AG09309 (cell line): ENCODE results near the gene VNN1.

Source experiments
- DNase-seq: peaks from one replicate; pipeline ENCODE4 v3.0.0-alpha.2; 2010; ENCODE audit warnings: low read depth
- H3K4me3 ChIP-seq: 2 replicates; pipeline ENCODE4 v1.5.1; 2011; ENCODE audit warnings: mild to moderate bottlenecking, low read depth, low read length, moderate library complexity; ENCODE audit not compliant: control insufficient read depth
- CTCF ChIP-seq: IDR thresholded peaks from 2 replicates; pipeline ENCODE4 v1.5.1; 2011; ENCODE audit warnings: mild to moderate bottlenecking, low read depth, low read length, inconsistent platforms; ENCODE audit not compliant: insufficient read depth, control insufficient read depth; ENCODE audit errors: missing control alignments

VNN1 gene

GRCh38 chr6:132666118-132666517 lies 47.7 kb downstream of the VNN1 start:
- TF ChIP-seq CTCF: no peak
- H3K4me3 ChIP-seq: no peak overlapping the region
- DNase-seq: no peak

GRCh38 chr6:132664309-132665034 lies 49.4 kb downstream of the VNN1 start:
- no peak for TF ChIP-seq CTCF
- no peak for DNase-seq
- H3K4me3 ChIP-seq: no peak overlapping the region

- H3K4me3 ChIP-seq: no peak overlapping the region
- no peak for TF ChIP-seq CTCF
- no peak for DNase-seq
Measured at GRCh38 chr6:132663661-132664060, 50.2 kb downstream of the VNN1 start.

- no peak overlapping the region for H3K4me3 ChIP-seq
- no peak for TF ChIP-seq CTCF
- DNase-seq: no peak
Measured at GRCh38 chr6:132661906-132662305, 51.9 kb downstream of the VNN1 start.

- DNase-seq: no peak
- TF ChIP-seq CTCF: no peak
- H3K4me3 ChIP-seq: no peak within 1 kb of the TSS
Measured at GRCh38 chr6:132659082-132659481, 54.8 kb downstream of the VNN1 start, which contains the start of gene TAAR1. TAAR1 (minus strand) TSS chr6:132659182; CDS start chr6:132646003, 13,179 bp downstream.

GRCh38 chr6:132651062-132651461 lies 62.8 kb downstream of the VNN1 start:
- no peak overlapping the region for H3K4me3 ChIP-seq
- no peak for DNase-seq
- TF ChIP-seq CTCF: no peak
